Measurements from ENCODE around the gene MIX23.

DNA sequence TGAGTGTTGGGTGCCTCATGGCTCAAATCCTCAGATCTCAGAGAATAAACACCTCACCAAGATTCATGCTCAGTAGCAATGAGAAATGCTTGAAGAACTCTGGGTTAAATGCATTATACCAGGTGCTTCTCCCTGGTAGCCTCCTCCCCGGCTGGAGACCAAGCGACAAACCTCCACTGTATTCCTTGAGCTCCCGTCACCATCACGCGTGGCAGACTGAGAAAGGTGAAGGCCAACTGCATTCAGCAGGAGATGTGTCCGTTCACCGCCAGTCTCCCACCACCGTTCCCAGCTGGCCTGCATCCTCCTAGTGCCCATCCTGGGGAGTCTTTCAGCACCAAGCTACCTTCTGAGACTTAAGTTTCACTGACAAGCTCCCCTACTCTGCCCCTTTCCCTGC lies 50.5 kb downstream of the MIX23 start:
- TF ChIP-seq, protein P1, sequence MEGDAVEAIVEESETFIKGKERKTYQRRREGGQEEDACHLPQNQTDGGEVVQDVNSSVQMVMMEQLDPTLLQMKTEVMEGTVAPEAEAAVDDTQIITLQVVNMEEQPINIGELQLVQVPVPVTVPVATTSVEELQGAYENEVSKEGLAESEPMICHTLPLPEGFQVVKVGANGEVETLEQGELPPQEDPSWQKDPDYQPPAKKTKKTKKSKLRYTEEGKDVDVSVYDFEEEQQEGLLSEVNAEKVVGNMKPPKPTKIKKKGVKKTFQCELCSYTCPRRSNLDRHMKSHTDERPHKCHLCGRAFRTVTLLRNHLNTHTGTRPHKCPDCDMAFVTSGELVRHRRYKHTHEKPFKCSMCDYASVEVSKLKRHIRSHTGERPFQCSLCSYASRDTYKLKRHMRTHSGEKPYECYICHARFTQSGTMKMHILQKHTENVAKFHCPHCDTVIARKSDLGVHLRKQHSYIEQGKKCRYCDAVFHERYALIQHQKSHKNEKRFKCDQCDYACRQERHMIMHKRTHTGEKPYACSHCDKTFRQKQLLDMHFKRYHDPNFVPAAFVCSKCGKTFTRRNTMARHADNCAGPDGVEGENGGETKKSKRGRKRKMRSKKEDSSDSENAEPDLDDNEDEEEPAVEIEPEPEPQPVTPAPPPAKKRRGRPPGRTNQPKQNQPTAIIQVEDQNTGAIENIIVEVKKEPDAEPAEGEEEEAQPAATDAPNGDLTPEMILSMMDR (conservative IDR thresholded peaks at IDR 0.05; ENCODE audit: low read depth, low read length): no peak
- TF ChIP-seq EZH2 (IDR thresholded peaks at IDR 0.05; ENCODE audit: borderline replicate concordance, low read depth, low read length, poor library complexity, severe bottlenecking): no peak
